Fibroblast of villous mesenchyme (primary cell): ENCODE results near the gene RAPGEF2. TPM values are rescaled to one million over a fixed set of nuclear protein-coding genes. Genes with fewer than 3 reads are reported as not detected.
"Not testable (repeated sequence)": the region's sequence is repeated elsewhere in the genome, so short reads cannot be mapped to it uniquely, and the experiment has no call there.

Source experiments
- DNase-seq: peaks from one replicate; pipeline ENCODE4 v3.0.0-alpha.2; 2010; ENCODE audit warnings: low read depth
- H3K4me3 ChIP-seq: 2 replicates; pipeline ENCODE4 v1.5.1; 2011; ENCODE audit warnings: low read depth, mild to moderate bottlenecking, low read length
- total RNA-seq: library from RNA; depleted of rRNA; stranded (reverse); fragments of >200 nt; gene quantifications from 2 replicates; pipeline ENCODE4 v1.2.3, GENCODE V29; 2012
- TF ChIP-seq, protein P1 (sequence below): IDR thresholded peaks from 2 replicates; pipeline ENCODE4 v1.5.1; 2012; ENCODE audit warnings: low read depth, mild to moderate bottlenecking, low read length; ENCODE audit not compliant: insufficient read depth

RAPGEF2 gene
- total RNA-seq, 1 donor = 47.1 TPM

- peak overlapping the region; percentile 24 for H3K4me3 ChIP-seq
These were observed 145.7 kb downstream of the RAPGEF2 start for GRCh38 chr4:159248384-159249178.

DNA sequence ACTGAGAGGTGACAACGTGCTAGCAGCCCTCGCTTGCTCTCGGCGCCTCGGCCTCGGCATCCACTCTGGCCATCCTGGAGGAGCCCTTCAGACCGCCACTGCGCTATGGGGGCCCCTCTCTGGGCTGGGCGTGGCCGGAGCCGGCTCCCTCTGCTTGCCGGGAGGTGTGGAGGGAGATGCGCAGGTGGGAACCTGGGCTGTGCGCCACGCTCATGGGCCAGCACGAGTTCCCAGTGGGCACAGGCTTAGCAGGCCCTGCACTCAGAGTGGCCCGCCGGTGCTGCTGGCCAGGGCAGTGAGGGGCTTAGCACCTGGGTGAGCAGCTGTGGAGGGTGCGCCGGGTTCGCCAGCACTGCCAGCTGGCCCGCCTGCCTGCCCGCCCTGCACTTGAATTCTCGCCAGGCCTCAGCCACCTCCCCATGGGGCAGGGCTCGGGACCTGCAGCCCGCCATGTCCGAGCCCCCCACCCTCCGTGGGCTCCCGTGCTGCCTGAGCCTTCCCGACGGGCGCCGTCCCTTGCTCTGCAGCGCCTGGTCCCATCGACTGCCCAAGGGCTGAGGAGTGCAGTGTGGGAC lies 148.0 kb downstream of the RAPGEF2 start:
- TF ChIP-seq, protein P1, sequence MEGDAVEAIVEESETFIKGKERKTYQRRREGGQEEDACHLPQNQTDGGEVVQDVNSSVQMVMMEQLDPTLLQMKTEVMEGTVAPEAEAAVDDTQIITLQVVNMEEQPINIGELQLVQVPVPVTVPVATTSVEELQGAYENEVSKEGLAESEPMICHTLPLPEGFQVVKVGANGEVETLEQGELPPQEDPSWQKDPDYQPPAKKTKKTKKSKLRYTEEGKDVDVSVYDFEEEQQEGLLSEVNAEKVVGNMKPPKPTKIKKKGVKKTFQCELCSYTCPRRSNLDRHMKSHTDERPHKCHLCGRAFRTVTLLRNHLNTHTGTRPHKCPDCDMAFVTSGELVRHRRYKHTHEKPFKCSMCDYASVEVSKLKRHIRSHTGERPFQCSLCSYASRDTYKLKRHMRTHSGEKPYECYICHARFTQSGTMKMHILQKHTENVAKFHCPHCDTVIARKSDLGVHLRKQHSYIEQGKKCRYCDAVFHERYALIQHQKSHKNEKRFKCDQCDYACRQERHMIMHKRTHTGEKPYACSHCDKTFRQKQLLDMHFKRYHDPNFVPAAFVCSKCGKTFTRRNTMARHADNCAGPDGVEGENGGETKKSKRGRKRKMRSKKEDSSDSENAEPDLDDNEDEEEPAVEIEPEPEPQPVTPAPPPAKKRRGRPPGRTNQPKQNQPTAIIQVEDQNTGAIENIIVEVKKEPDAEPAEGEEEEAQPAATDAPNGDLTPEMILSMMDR = no peak
- no peak overlapping the region for H3K4me3 ChIP-seq
- DNase-seq = no peak

More at GRCh38 chr4:159248384-159249178, 145.7 kb downstream of the RAPGEF2 start:
- peak; percentile 92 for DNase-seq
- TF ChIP-seq, protein P1 = no peak

- DNase-seq, H3K4me3 ChIP-seq: not testable (repeated sequence)
These were observed 148.7 kb downstream of the RAPGEF2 start for GRCh38 chr4:159251580-159251979.

DNA sequence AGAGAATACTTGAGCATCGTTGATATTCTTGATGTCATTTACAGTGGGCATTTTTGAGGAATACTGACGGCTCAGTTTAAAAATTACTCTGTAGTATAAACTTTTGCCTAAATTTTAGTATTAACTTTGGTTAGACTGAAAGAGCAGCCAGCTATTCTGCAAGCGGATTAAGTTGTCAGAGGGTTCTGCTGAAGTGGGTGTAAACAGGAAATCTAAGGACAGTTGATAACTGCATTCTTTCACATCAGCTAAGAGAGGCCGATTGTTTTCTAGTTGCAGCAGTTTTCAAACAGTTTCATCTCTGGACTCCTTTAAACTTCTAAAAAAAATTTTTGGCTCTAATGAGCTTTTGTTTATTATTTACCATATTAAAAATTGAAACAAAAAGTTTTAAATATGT lies 149.6 kb downstream of the RAPGEF2 start:
- no peak overlapping the region for H3K4me3 ChIP-seq
- DNase-seq = peak; percentile 80
- TF ChIP-seq, protein P1 = no peak

- no peak overlapping the region for H3K4me3 ChIP-seq
- TF ChIP-seq, protein P1 = peak; percentile 19
- no peak for DNase-seq
These were observed 153.2 kb downstream of the RAPGEF2 start for GRCh38 chr4:159256037-159256436.

DNA sequence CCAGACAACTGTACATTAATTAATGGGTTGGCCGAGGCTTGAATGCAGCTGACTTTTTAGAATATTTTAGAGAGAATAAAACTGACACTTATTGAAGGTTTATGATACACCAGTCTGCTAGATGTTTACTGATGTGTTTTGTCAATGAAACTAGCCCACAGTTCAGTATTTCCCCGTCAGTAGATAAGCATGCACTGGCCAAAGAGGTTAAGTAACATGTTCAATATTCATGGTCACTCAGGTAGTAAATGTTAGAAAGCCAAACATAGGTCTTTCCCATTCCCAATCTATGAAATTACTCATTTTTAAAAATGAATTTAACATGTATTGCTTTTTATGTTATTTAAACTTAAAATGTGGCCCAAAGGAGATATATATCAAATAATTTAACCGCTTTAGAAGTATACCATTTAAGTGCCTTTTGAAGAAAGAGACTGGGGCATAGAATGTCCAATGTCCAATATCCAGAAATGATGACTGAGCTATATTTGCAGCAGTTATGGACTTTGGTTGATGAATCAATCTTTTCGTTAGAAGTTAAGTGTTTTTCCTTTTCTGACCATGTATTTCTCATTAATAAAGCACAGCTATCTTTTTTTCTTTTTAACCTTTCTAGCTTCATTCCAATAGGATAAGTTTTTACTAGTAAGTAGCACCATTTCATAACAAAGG lies 156.1 kb downstream of the RAPGEF2 start:
- TF ChIP-seq, protein P1 = no peak
- no peak for DNase-seq
- no peak overlapping the region for H3K4me3 ChIP-seq

- TF ChIP-seq, protein P1 = no peak
- DNase-seq = no peak
- no peak overlapping the region for H3K4me3 ChIP-seq
These were observed 161.2 kb downstream of the RAPGEF2 start for GRCh38 chr4:159264057-159264456.
